Measurements from ENCODE around the gene ARHGEF16. TPM values are rescaled to one million over a fixed set of nuclear protein-coding genes. Genes with fewer than 3 reads are reported as not detected.

Gene ARHGEF16
- total RNA-seq, 1 donor from 2014 or later, result 33.0 TPM

DNA sequence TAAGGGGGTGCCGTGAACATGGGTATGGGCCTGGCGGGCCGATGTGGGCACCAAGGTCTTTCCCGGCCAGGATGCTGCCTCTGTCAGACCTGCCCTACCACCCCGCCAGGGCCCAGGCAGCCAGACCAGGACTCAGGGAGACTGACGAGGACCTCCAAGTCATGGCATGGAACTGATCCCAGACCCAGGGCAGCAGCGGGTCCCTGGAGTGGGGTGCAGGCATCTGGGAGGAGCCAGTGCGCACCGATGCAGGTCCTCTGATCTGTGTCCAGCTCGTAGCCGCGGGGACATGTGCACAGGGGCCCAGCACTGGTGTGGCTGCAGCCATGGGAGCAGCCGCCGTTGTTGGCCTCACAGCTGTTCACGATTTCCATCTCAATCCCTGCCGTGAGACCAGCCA is 56.8 kb downstream of the ARHGEF16 start:
- DNase-seq (ENCODE audit: low read depth), result no peak

DNA sequence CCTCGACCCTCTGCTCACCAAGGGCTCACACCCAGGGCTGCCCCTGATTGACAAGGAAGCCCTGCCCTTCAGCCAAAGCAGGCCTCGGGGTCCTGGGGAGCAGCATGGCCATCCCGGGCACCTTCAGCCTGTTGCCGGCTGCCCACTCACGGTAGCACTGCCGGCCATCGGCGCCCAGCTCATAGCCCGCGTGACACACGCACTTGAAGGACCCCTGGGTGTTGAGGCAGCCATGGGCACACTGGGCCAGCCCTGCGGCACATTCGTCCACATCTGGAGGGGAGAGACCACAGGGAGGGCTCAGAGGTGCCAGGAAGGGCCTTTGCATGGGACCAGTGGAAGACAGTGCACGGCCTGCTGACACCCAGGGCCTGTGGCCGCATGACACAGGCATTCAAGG is 57.4 kb downstream of the ARHGEF16 start:
- DNase-seq (ENCODE audit: low read depth), result no peak
- H3K27me3 ChIP-seq (ENCODE audit: control insufficient read depth, insufficient read depth, low read length), result no peaks in the 10 kb centered on the region
- TF ChIP-seq, protein P1, sequence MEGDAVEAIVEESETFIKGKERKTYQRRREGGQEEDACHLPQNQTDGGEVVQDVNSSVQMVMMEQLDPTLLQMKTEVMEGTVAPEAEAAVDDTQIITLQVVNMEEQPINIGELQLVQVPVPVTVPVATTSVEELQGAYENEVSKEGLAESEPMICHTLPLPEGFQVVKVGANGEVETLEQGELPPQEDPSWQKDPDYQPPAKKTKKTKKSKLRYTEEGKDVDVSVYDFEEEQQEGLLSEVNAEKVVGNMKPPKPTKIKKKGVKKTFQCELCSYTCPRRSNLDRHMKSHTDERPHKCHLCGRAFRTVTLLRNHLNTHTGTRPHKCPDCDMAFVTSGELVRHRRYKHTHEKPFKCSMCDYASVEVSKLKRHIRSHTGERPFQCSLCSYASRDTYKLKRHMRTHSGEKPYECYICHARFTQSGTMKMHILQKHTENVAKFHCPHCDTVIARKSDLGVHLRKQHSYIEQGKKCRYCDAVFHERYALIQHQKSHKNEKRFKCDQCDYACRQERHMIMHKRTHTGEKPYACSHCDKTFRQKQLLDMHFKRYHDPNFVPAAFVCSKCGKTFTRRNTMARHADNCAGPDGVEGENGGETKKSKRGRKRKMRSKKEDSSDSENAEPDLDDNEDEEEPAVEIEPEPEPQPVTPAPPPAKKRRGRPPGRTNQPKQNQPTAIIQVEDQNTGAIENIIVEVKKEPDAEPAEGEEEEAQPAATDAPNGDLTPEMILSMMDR (IDR thresholded peaks at IDR 0.05; ENCODE audit: insufficient read depth, low read length, poor library complexity, severe bottlenecking), result no peak
- H3K4me3 ChIP-seq (ENCODE audit: low read depth, low read length), result no peak overlapping the region
- H3K36me3 ChIP-seq (ENCODE audit: control insufficient read depth, insufficient read depth, low read length), result no peaks in the 10 kb centered on the region

More for the DNA sequence above, 56.8 kb downstream of the ARHGEF16 start:
- H3K27me3 ChIP-seq (ENCODE audit: control insufficient read depth, insufficient read depth, low read length), result no peaks in the 10 kb centered on the region
- H3K36me3 ChIP-seq (ENCODE audit: control insufficient read depth, insufficient read depth, low read length), result no peaks in the 10 kb centered on the region
- no peak overlapping the region for H3K4me3 ChIP-seq (ENCODE audit: low read depth, low read length)
- TF ChIP-seq, protein P1 (IDR thresholded peaks at IDR 0.05; ENCODE audit: insufficient read depth, low read length, poor library complexity, severe bottlenecking), result no peak

DNA sequence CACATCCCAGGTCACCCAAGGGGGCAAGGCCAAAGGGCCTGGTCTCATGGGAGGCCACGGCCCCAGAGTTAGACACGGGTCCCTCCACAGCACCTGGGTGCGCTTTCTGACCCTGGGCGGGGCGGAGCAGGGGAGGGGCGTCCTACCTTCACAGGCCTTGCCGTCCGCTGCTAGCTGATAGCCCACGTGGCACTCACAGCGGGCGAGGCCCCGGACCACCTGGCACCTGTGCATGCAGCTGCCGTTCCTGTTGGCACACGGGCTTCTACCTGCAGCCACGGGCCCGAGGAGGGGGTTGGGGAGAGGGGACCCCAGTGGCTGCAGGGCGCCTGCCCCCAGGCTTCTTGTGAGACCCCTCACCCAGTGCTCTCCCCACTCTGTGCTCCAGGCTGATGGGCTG is 59.9 kb downstream of the ARHGEF16 start:
- Histone ChIP-seq H3K27me3 (ENCODE audit: control insufficient read depth, insufficient read depth, low read length) (no peaks in the 10 kb centered on the region), H3K36me3 (ENCODE audit: control insufficient read depth, insufficient read depth, low read length) (no peaks in the 10 kb centered on the region), H3K4me3 (ENCODE audit: low read depth, low read length) (no peak overlapping the region)
- TF ChIP-seq, protein P1 (IDR thresholded peaks at IDR 0.05; ENCODE audit: insufficient read depth, low read length, poor library complexity, severe bottlenecking), result no peak
- no peak for DNase-seq (ENCODE audit: low read depth)

DNA sequence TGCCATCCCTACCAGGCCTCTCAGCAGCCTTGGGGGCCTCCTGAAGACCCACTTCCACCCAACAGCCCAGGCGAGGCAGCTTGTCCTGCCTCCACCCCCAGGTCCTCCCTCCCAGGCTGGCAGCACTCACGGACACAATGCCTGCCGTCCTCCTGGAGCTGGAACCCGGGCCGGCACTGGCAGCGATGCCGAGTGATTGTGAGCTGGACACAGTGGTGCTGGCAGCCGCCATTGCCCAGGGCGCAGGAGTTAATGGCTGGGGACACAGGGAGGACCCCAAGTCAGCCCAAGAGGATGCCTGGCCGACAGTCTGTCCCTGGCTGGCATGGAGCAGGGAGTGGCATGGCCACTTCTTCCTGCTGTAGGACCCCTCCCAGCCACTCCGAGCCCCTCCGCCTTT is 60.8 kb downstream of the ARHGEF16 start:
- no peak for DNase-seq (ENCODE audit: low read depth)
- H3K36me3 ChIP-seq (ENCODE audit: control insufficient read depth, insufficient read depth, low read length), result no peaks in the 10 kb centered on the region
- no peaks in the 10 kb centered on the region for H3K27me3 ChIP-seq (ENCODE audit: control insufficient read depth, insufficient read depth, low read length)
- H3K4me3 ChIP-seq (ENCODE audit: low read depth, low read length), result no peak overlapping the region
- TF ChIP-seq, protein P1 (IDR thresholded peaks at IDR 0.05; ENCODE audit: insufficient read depth, low read length, poor library complexity, severe bottlenecking), result no peak

DNA sequence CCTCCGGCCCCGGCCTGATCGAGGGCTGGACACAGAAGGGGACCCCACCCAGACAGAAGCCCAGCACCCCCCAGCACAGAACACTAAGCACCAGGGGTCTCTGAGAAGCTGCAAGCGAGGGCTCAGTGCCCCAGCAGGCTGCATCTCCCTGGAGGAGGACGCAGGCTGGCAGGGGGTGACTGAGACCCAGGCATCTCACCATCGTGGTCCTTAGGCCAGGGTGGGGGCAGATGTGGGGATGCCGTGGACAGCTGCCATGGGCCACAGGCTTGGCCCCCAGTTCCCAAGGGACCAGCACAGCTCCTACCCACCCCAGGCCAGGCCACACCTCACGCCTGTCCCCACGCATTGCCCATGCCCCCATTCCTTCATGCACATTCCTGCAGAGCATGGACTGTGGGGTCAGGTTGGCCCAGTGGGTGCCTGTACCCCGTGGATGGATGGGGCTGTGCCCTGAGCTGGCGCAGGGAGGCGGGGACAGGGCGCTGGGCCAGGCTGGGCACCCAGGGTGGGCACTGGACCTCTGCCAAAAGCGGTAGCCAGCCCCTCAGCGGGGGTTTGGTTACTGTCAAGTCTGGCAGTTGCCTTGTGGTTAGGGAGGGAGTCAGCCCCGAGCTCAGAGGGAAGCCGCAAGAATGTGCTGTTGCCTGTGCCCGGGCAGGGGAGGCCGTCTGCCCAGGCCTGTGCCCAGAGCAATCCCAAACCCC is 61.5 kb downstream of the ARHGEF16 start:
- DNase-seq (ENCODE audit: low read depth), result no peak
- no peaks in the 10 kb centered on the region for H3K27me3 ChIP-seq (ENCODE audit: control insufficient read depth, insufficient read depth, low read length)
- TF ChIP-seq, protein P1 (IDR thresholded peaks at IDR 0.05; ENCODE audit: insufficient read depth, low read length, poor library complexity, severe bottlenecking), result no peak
- H3K36me3 ChIP-seq (ENCODE audit: control insufficient read depth, insufficient read depth, low read length), result no peaks in the 10 kb centered on the region
- no peak overlapping the region for H3K4me3 ChIP-seq (ENCODE audit: low read depth, low read length)

DNA sequence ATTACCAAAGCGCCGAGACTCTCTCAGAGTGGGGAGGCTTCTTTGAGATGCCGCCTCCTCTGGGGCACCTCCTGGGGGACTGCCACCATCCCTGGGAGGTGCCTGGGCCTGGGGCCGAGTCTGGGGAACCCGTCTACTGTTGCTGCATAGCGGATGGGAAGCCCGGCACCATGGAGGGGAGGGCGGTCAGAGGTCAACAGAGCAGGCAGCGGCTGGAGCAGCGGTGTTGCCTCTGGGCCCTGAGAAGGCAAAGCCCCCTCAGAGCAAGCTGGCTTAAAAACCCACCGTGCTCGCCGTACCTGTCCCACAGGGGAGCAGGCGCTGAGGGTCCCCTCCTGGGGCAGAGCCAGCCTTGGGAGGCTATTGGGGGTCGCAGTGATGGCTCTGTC is 62.0 kb downstream of the ARHGEF16 start:
- no peaks in the 10 kb centered on the region for H3K27me3 ChIP-seq (ENCODE audit: control insufficient read depth, insufficient read depth, low read length)
- TF ChIP-seq, protein P1 (IDR thresholded peaks at IDR 0.05; ENCODE audit: insufficient read depth, low read length, poor library complexity, severe bottlenecking), result no peak
- no peak overlapping the region for H3K4me3 ChIP-seq (ENCODE audit: low read depth, low read length)
- no peaks in the 10 kb centered on the region for H3K36me3 ChIP-seq (ENCODE audit: control insufficient read depth, insufficient read depth, low read length)
- DNase-seq (ENCODE audit: low read depth), result no peak
